Measurements from ENCODE around the gene ATG9A. TPM values are rescaled to one million over a fixed set of nuclear protein-coding genes. Genes with fewer than 3 reads are reported as not detected.
A peak's percentile ranks its signal among the peaks of the same experiment; 100 is the strongest.

ATG9A gene, protein sequence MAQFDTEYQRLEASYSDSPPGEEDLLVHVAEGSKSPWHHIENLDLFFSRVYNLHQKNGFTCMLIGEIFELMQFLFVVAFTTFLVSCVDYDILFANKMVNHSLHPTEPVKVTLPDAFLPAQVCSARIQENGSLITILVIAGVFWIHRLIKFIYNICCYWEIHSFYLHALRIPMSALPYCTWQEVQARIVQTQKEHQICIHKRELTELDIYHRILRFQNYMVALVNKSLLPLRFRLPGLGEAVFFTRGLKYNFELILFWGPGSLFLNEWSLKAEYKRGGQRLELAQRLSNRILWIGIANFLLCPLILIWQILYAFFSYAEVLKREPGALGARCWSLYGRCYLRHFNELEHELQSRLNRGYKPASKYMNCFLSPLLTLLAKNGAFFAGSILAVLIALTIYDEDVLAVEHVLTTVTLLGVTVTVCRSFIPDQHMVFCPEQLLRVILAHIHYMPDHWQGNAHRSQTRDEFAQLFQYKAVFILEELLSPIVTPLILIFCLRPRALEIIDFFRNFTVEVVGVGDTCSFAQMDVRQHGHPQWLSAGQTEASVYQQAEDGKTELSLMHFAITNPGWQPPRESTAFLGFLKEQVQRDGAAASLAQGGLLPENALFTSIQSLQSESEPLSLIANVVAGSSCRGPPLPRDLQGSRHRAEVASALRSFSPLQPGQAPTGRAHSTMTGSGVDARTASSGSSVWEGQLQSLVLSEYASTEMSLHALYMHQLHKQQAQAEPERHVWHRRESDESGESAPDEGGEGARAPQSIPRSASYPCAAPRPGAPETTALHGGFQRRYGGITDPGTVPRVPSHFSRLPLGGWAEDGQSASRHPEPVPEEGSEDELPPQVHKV
- 10 to 100 TPM; 46.6 to 81.3 TPM for total RNA-seq

DNA sequence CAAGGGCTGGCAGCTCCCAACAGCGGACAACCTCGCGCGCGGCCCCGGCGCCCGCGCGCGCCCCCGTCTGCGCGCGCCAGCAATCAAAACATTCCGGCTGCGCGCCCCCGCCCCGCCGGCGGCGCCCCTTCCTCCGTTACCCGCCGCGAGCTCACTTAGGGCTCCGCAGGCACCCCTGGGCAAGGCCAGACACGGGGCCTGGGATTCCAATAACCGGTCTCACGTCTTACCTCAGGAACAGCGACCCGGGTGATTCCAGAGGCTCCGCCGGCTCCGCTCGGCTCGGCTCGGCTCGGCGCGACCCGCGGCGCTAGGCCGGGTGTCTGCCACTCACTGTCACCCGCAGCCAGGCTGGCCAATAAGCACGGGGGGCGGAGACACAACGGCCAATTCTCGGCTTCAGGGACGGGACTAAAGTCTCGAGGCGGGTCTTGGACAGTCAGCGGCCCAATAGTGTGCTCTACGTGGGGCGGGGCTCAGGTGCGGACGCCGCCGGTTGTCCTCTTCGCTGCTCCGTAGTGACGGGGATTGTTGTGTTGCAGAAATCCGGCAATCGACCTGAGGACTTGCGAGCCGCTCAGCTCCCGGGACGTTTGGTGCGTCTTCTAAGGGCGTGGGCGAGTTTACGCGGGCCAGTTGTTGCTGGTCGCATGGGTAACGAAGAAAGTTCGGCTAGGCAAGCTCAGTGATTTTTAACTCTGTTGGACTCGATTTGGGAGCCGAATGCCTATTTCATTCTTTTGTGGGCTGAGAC lies at the start of gene ATG9A, which contains the start of gene ANKZF1:
ATG9A (minus strand) TSS at position 332 of the 754 bp plus-strand sequence. CDS start 1,612 bp downstream, outside the sequence.
ANKZF1 (plus strand) TSS at position 502 of the 754 bp plus-strand sequence. CDS start 452 bp downstream, outside the sequence.
- Mint-ChIP-seq H3K27me3 (no peaks in the 10 kb centered on the region), H3K27ac (peak within 1 kb of the TSS; percentile 99), H3K36me3 (ENCODE audit: low read depth) (peaks cover 97% of the 10 kb centered on the region), H3K9me3 (no peaks in the 10 kb centered on the region), H3K4me1 (peaks cover 16% of the 10 kb centered on the region), H3K4me3 (peak within 1 kb of the TSS; percentile 97)
- ATAC-seq (replicated peaks), result peak; percentile 97

DNA sequence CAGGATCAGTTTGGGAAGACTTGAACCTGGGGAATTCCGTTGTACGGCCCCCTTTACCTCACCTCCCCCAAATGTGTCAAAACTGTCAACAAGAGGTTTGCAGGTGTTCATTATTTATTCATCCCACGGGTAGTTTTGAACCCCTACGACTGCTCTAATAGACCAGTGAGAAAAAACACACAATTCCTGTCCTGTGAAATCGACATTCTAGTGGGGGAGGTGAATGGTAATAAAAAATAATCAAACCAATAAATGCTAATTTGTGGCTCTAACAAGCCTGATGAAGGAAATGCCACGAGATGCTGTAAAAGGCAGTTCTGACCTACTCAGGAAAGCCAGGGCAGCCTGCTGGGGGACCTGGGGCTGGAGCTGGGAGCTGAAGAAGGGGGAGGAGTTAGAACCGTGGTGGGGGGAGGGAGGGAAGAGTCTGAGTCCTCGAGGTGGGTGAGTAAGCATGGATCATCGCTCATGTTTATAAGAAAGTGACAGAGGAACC lies 49.3 kb upstream of the ATG9A start:
- peaks cover 44% of the 10 kb centered on the region for H3K36me3 Mint-ChIP-seq (ENCODE audit: low read depth)
- H3K9me3 Mint-ChIP-seq, result no peaks in the 10 kb centered on the region
- H3K4me3 Mint-ChIP-seq, result peak overlapping the region; percentile 87
- H3K27me3 Mint-ChIP-seq, result no peaks in the 10 kb centered on the region
- H3K27ac Mint-ChIP-seq, result peak overlapping the region; percentile 90
- no peak for ATAC-seq (replicated peaks)
- peaks cover 24% of the 10 kb centered on the region for H3K4me1 Mint-ChIP-seq

- peaks cover 21% of the 10 kb centered on the region for H3K4me1 Mint-ChIP-seq
- H3K9me3 Mint-ChIP-seq, result no peaks in the 10 kb centered on the region
- peak; percentile 6 for ATAC-seq (replicated peaks)
- H3K27ac Mint-ChIP-seq, result peak overlapping the region; percentile 90
- peaks cover 36% of the 10 kb centered on the region for H3K36me3 Mint-ChIP-seq (ENCODE audit: low read depth)
- no peaks in the 10 kb centered on the region for H3K27me3 Mint-ChIP-seq
- peak overlapping the region; percentile 87 for H3K4me3 Mint-ChIP-seq
Measured at GRCh38 chr2:219277703-219278654, 48.5 kb upstream of the ATG9A start.

DNA sequence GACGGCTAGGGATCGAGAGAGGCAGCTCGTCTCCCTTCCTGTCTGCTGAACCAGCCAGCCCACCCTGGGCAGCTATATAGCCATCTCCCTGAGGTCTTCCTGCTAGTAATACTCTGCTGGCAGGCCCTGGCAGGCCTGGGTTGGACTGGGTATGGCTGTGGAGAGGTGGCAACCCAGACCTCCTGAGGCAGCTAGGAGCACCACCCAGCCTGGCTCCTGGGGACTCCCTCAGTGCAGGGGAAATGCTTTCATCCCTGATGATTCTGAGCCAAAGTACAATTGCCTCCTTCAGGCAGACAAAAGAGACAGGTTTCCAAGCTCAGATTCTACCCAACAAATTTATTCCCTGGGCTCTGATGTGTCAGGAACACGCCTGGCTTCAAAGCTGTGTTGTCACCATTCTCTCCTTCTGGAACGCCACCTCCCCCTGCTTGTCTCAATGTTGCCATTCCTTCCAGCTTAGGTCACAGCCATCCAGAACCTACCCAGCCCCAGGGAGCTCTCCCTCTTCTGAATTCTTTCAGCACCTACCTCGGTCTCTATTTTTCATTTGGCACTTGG lies 45.0 kb upstream of the ATG9A start:
- no peaks in the 10 kb centered on the region for H3K9me3 Mint-ChIP-seq
- no peak for ATAC-seq (replicated peaks)
- no peak overlapping the region for H3K27ac Mint-ChIP-seq
- peaks cover 1% of the 10 kb centered on the region for H3K36me3 Mint-ChIP-seq (ENCODE audit: low read depth)
- peaks cover 7% of the 10 kb centered on the region for H3K4me1 Mint-ChIP-seq
- no peak overlapping the region for H3K4me3 Mint-ChIP-seq
- no peaks in the 10 kb centered on the region for H3K27me3 Mint-ChIP-seq

- ATAC-seq (replicated peaks), result no peak
- Mint-ChIP-seq H3K4me1 (peaks cover 7% of the 10 kb centered on the region), H3K9me3 (no peaks in the 10 kb centered on the region), H3K27me3 (no peaks in the 10 kb centered on the region), H3K36me3 (ENCODE audit: low read depth) (no peaks in the 10 kb centered on the region), H3K4me3 (no peak overlapping the region), H3K27ac (no peak overlapping the region)
Measured at GRCh38 chr2:219273937-219274336, 44.5 kb upstream of the ATG9A start.

GRCh38 chr2:219272995-219273394 lies 43.6 kb upstream of the ATG9A start:
- H3K27me3 Mint-ChIP-seq, result no peaks in the 10 kb centered on the region
- H3K4me1 Mint-ChIP-seq, result peaks cover 4% of the 10 kb centered on the region
- H3K36me3 Mint-ChIP-seq (ENCODE audit: low read depth), result no peaks in the 10 kb centered on the region
- ATAC-seq (replicated peaks), result peak; percentile 31
- H3K9me3 Mint-ChIP-seq, result no peaks in the 10 kb centered on the region
- no peak overlapping the region for H3K27ac Mint-ChIP-seq
- no peak overlapping the region for H3K4me3 Mint-ChIP-seq

DNA sequence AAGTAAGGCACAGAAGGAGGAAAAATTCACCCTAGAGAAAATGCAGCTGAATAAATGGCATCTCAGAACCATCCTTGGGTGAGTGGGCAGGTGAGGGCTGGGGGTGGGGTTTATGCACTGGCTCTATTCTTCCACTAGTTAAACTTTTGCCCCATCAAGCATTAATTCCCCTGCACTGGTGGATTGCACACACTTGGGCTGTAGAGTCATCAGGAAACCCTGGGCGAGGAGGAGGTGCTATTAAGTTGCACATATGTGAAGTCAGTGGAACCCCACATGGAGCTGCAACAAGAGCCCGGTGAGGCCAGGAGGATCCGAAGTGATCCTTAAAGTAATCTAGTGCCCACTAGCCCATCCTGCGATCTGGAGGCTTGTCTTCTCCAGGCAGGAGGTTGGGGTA lies 42.9 kb upstream of the ATG9A start:
- no peaks in the 10 kb centered on the region for H3K9me3 Mint-ChIP-seq
- no peak for ATAC-seq (replicated peaks)
- H3K27me3 Mint-ChIP-seq, result no peaks in the 10 kb centered on the region
- no peaks in the 10 kb centered on the region for H3K4me1 Mint-ChIP-seq
- no peaks in the 10 kb centered on the region for H3K36me3 Mint-ChIP-seq (ENCODE audit: low read depth)
- no peak overlapping the region for H3K27ac Mint-ChIP-seq
- no peak overlapping the region for H3K4me3 Mint-ChIP-seq

DNA sequence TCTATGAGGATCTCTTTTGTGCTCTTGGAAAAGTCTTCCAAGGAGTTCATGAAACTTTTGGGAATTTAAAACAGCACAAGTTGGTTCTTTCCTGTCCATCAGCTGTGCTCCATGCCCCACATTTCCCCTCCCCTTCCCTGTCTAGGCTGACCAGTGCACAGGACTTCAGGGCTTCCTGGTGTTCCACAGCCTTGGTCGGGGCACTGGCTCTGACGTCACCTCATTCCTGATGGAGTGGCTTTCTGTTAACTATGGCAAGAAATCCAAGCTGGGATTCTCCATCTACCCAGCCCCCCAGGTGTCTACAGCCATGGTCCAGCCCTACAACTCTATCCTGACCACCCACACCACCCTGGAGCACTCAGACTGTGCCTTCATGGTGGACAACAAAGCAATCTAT lies 41.6 kb upstream of the ATG9A start:
- H3K4me1 Mint-ChIP-seq, result no peaks in the 10 kb centered on the region
- H3K36me3 Mint-ChIP-seq (ENCODE audit: low read depth), result no peaks in the 10 kb centered on the region
- no peak overlapping the region for H3K27ac Mint-ChIP-seq
- H3K27me3 Mint-ChIP-seq, result no peaks in the 10 kb centered on the region
- H3K4me3 Mint-ChIP-seq, result no peak overlapping the region
- no peaks in the 10 kb centered on the region for H3K9me3 Mint-ChIP-seq
- no peak for ATAC-seq (replicated peaks)

DNA sequence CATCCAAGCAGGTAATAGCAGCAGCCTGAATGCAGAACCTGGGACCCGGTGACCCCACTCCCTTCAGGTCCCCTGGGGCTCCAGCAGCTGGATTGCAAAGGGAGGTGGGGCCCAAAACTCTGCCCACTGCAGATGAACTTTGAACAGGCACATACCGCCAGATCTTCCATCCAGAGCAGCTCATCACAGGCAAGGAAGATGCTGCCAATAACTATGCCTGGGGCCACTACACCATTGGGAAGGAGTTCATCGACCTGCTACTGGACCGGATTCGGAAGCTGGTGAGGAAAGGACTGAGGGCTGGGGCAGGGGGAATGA lies 40.6 kb upstream of the ATG9A start:
- no peaks in the 10 kb centered on the region for H3K4me1 Mint-ChIP-seq
- ATAC-seq (replicated peaks), result no peak
- H3K27me3 Mint-ChIP-seq, result no peaks in the 10 kb centered on the region
- H3K9me3 Mint-ChIP-seq, result no peaks in the 10 kb centered on the region
- H3K36me3 Mint-ChIP-seq (ENCODE audit: low read depth), result no peaks in the 10 kb centered on the region
- H3K27ac Mint-ChIP-seq, result no peak overlapping the region
- no peak overlapping the region for H3K4me3 Mint-ChIP-seq

DNA sequence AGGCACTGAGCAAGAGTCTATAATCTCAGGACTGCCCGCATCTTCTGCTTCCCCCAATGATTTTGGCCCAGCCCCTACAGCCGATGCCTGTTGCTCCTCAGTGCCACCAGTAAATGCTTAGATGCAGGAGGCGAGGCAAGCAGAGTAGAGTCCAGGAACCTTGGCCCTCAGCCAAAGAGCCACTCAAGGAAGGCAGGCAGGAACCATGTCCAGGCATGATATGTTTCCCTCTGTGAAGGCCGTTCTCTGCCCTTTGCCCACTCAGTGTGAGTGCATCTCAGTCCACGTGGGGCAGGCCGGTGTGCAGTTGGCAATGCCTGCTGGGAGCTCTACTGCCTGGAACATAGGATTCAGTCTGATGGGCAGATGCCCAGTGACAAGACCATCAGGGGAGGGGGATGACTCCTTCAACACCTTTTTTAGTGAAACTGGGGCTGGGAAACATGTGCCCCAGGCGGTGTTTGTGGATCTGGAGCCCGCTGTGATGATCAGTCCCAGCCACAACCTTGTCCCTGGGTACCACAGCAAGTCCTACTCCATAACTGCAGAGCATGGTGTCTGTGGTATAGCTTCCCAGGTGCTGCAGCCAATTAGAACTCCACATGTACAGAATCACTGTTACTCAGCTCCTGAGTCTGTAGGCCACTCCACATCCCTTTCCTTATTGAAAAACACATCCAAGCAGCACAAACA lies 40.1 kb upstream of the ATG9A start:
- no peaks in the 10 kb centered on the region for H3K36me3 Mint-ChIP-seq (ENCODE audit: low read depth)
- H3K27ac Mint-ChIP-seq, result no peak overlapping the region
- no peak for ATAC-seq (replicated peaks)
- no peaks in the 10 kb centered on the region for H3K4me1 Mint-ChIP-seq
- no peaks in the 10 kb centered on the region for H3K27me3 Mint-ChIP-seq
- no peaks in the 10 kb centered on the region for H3K9me3 Mint-ChIP-seq
- no peak overlapping the region for H3K4me3 Mint-ChIP-seq

DNA sequence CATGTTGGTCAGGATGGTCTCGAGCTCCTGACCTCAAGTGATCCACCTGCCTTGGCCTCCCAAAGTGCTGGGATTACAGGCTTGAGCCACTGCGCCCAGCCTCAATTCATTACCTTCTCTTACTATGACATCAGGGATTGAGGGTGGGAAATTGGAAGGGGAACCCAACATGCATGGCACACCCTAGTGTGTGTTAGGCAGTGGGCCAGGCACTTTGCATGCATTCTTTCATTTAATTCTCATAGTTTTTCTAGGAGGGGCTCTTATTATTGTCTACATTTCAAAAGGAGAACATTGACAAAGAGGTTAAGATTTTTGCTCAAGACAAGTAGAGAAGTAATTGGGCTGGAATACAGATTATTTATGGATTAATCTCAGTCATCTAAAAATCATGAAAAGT lies 38.9 kb upstream of the ATG9A start:
- no peaks in the 10 kb centered on the region for H3K4me1 Mint-ChIP-seq
- H3K9me3 Mint-ChIP-seq, result no peaks in the 10 kb centered on the region
- H3K27me3 Mint-ChIP-seq, result no peaks in the 10 kb centered on the region
- H3K27ac Mint-ChIP-seq, result no peak overlapping the region
- ATAC-seq (replicated peaks), result no peak
- no peak overlapping the region for H3K4me3 Mint-ChIP-seq
- no peaks in the 10 kb centered on the region for H3K36me3 Mint-ChIP-seq (ENCODE audit: low read depth)

GRCh38 chr2:219266886-219267285 lies 37.5 kb upstream of the ATG9A start:
- Mint-ChIP-seq H3K27ac (no peak overlapping the region), H3K9me3 (no peaks in the 10 kb centered on the region), H3K4me1 (no peaks in the 10 kb centered on the region), H3K36me3 (ENCODE audit: low read depth) (no peaks in the 10 kb centered on the region), H3K27me3 (peaks cover under 1% of the 10 kb centered on the region), H3K4me3 (no peak overlapping the region)
- no peak for ATAC-seq (replicated peaks)

- Mint-ChIP-seq H3K36me3 (ENCODE audit: low read depth) (no peaks in the 10 kb centered on the region), H3K4me1 (no peaks in the 10 kb centered on the region), H3K4me3 (no peak overlapping the region), H3K27me3 (peaks cover 5% of the 10 kb centered on the region), H3K27ac (no peak overlapping the region), H3K9me3 (no peaks in the 10 kb centered on the region)
- no peak for ATAC-seq (replicated peaks)
Measured at GRCh38 chr2:219266232-219266631, 36.8 kb upstream of the ATG9A start.

All from activated T-helper 17 cell treated with anti-CD3 and anti-CD28 coated beads, Interleukin-2, amount 50 U/mL, for 72 hours (primary cell).